BE2C (cell line): ENCODE results near the gene MYCL.

Experiments used
- DNase-seq: peaks from one replicate; pipeline ENCODE4 v3.0.0-alpha.2; 2020
- H3K27me3 ChIP-seq: fragments of 250-450 bp; sonication (Bioruptor Pico); 2 replicates; pipeline ENCODE4 v1.5.1; 2020; ENCODE audit warnings: mild to moderate bottlenecking
- H3K36me3 ChIP-seq: fragments of 250-450 bp; sonication (Bioruptor Pico); 2 replicates; pipeline ENCODE4 v1.5.1; 2020; ENCODE audit warnings: mild to moderate bottlenecking
- H3K4me1 ChIP-seq: fragments of 250-450 bp; sonication (Bioruptor Pico); 2 replicates; pipeline ENCODE4 v1.5.1; 2020
- H3K4me3 ChIP-seq: 2 replicates; pipeline ENCODE4 v1.5.1; 2011; ENCODE audit warnings: low read depth, low read length
- H3K9me3 ChIP-seq: fragments of 250-450 bp; sonication (Bioruptor Pico); 2 replicates; pipeline ENCODE4 v1.5.1; 2020
- TF ChIP-seq, protein P1 (sequence below): IDR thresholded peaks from 2 replicates; pipeline ENCODE4 v1.5.1; 2012; ENCODE audit warnings: mild to moderate bottlenecking, low read depth, low read length

Gene MYCL

DNA sequence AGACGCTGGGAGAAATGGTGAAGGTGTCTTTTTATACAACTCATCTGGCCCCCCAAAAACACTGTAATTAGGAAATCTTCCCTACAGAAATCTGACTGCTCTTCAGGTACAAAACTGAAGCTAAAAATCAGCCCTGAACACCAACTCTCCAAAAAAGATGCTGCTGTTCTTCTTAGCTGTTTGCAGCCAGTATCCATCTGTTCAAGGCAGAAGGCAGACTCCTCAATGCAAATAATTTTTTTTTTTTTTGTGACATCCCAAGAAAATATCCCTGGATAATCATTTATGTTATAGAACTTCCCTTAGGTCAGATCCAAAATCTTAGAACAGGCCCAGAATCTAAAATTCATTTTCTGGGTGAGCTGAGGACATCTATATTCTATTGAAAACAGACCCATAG is 54.9 kb downstream of the MYCL start:
- TF ChIP-seq, protein P1, sequence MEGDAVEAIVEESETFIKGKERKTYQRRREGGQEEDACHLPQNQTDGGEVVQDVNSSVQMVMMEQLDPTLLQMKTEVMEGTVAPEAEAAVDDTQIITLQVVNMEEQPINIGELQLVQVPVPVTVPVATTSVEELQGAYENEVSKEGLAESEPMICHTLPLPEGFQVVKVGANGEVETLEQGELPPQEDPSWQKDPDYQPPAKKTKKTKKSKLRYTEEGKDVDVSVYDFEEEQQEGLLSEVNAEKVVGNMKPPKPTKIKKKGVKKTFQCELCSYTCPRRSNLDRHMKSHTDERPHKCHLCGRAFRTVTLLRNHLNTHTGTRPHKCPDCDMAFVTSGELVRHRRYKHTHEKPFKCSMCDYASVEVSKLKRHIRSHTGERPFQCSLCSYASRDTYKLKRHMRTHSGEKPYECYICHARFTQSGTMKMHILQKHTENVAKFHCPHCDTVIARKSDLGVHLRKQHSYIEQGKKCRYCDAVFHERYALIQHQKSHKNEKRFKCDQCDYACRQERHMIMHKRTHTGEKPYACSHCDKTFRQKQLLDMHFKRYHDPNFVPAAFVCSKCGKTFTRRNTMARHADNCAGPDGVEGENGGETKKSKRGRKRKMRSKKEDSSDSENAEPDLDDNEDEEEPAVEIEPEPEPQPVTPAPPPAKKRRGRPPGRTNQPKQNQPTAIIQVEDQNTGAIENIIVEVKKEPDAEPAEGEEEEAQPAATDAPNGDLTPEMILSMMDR = no peak
- peaks cover 5% of the 10 kb centered on the region; the same call in 1 of the 2 replicates for H3K4me1 ChIP-seq
- H3K4me3 ChIP-seq = no peak overlapping the region
- peaks cover 24% of the 10 kb centered on the region for H3K36me3 ChIP-seq
- H3K9me3 ChIP-seq = no peaks in the 10 kb centered on the region
- no peaks in the 10 kb centered on the region for H3K27me3 ChIP-seq
- DNase-seq = no peak

DNA sequence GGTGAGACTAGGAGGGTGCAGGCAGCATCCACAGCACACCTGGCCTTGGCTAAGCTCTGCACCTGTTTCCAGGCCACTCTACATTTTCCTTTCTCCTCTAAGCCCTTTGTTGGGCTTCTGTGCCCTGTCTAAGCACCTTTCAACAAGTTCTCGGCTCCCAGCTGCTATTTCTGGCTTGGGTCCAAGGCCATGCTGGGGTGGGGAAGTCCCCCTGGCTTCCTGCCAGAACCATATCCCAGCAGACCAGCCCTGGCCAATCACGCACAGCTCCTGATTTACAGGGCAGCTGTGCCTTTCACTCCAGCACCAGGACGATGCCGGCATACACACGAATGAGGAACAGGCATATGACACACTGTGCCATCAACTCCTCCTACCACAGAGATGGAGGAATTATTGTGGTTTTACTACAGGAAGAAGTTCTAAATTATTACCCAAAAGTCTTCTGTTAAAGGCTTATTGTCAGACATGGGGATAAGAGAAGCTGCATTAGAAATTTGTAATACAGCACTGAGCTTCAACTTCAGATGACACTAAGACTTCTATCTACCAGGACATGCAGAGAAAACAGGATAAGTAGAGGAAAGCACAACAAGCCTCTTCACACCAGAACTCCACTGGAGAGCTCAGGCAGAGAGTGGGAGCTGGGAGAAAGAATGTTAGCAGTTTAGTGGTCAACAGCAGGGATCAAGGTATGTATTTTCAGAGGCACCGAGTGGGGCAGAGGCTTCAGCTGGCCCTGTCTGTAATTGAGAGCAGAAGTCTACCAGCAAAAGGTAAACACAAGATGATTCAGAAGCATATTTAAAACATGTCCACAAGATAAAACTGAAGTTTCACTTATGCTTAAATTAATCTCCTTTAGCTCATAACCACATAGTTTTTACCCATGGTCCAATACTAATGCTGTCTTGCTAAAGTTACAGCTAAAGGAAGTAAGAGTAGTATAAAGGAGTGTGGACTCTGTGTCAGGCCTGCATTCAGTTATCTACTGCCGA is 55.8 kb downstream of the MYCL start:
- TF ChIP-seq, protein P1 = no peak
- no peaks in the 10 kb centered on the region for H3K27me3 ChIP-seq
- peak; percentile 91 for DNase-seq
- H3K4me1 ChIP-seq = peaks cover 5% of the 10 kb centered on the region; the same call in 1 of the 2 replicates
- peaks cover 32% of the 10 kb centered on the region for H3K36me3 ChIP-seq
- no peak overlapping the region for H3K4me3 ChIP-seq
- no peaks in the 10 kb centered on the region for H3K9me3 ChIP-seq
